Body of pancreas (tissue), 4 donors: ENCODE data around the gene GRK1.

Experiments used
- CTCF ChIP-seq, 7 experiments: fragments of 450-650 bp in 4 of 7; fragments of 200-600 bp in 3 of 7; sonication (generic) in 3 of 7; IDR thresholded peaks; one replicate each; pipeline ENCODE4 v1.5.1; 2016 to 2019; ENCODE audit warnings: antibody characterized with exemption in 7 of 7
- POLR2A ChIP-seq, 3 donors: fragments of 450-650 bp; IDR thresholded peaks; one replicate each; pipeline ENCODE4 v1.6.1; 2016; ENCODE audit warnings: antibody characterized with exemption in 3 of 3, mild to moderate bottlenecking in 2 of 3

GRCh38 chr13:113632706-113633484 lies 34.1 kb upstream of the GRK1 start:
- no peak for TF ChIP-seq CTCF (IDR thresholded peaks at IDR 0.05)
- TF ChIP-seq POLR2A (IDR thresholded peaks at IDR 0.05), result no peak
